ENCODE results near the gene POLR2B. TPM values are rescaled to one million over a fixed set of nuclear protein-coding genes. Genes with fewer than 3 reads are reported as not detected.

The POLR2B gene
- polyA plus RNA-seq, 4 donors = 35.6 to 74.5 (median 38.7) TPM

DNA sequence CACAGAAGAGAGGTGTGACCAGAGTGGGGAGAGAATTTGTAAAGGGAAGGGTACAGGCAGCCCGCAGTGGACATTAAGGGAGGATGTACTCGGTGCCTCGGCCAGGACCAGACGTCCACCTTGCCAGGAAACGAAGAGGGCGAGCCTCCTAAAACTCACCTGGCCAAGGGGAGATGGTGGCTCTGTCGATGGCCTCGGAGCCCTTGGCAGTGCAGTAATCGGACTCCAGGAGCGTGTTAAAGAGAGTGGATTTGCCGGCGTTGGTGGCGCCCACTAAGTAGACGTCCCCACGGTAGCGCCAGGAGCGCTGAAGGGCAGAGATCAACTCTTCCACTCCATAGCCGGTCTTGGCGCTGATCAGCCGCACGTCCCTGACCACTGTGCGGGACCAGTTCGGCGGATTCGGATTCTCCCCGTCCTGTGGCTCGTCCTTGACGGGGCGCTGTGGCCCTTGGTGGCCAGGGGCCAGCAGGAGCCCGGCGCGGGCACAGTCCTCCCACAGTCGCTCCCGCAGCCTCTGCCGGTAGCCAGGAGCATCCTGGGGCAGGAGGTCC, 2.3 kb upstream of the POLR2B start:
- Histone ChIP-seq H3K27me3 (ENCODE audit: control insufficient read depth in 3 of 3, insufficient read depth in 3 of 3, low read length in 3 of 3) (no peaks in the 10 kb centered on the region), H3K4me3 (ENCODE audit: low read depth in 1 of 3, low read length in 3 of 3) (peak overlapping the region; percentile 73 to 99 (median 96)), H3K36me3 (ENCODE audit: control insufficient read depth in 3 of 3, insufficient read depth in 2 of 3, low read depth in 1 of 3, low read length in 3 of 3) (peaks cover 14 to 28% (median 16%) of the 10 kb centered on the region in 3 donors), H3K27ac (ENCODE audit: low read depth in 1 of 3, low read length in 2 of 3) (peak overlapping the region; percentile 78 to 94 (median 80)), H3K4me1 (ENCODE audit: control insufficient read depth in 3 of 3, insufficient read depth in 2 of 3, low read depth in 1 of 3, low read length in 2 of 3) (peaks cover 6 to 19% (median 15%) of the 10 kb centered on the region in 3 donors), H3K9me3 (ENCODE audit: control insufficient read depth in 2 of 2, insufficient read depth in 1 of 2, low read depth in 1 of 2, low read length in 1 of 2) (peaks cover 0 to 5% of the 10 kb centered on the region in 2 donors)
- DNase-seq (peak in 1 of 2 donors; percentile 28), FAIRE-seq (no peak)
- 1 to 2% (median 1%) methylated on average over 32 to 35 of the region's 35 CpGs for WGBS, 3 donors

DNA sequence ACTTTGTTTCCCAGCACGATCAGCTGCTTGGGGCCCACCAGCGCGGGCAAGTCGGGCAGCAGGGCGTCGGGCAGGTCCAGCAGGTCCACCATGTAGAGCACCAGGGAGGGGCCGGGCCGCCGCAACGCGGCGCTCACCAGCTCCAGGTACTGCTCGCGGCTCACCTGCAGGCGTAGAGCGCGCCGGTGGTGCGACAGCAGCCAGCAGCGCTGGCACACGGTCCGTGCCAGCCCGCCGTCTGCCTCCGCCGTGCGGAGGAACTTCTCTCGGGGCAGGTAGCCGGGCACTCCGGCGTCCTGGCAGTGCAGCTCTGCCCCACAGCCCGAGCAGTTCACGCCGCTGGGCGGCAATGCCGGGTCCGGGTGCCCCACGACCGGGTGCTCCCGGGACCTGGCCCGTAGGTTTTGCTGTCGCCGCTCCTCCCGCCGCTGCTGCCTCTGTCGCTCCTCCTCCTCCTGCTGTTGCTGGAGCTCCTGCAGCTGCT, 1.8 kb upstream of the POLR2B start:
- WGBS, 3 donors = 0 to 1% (median 0%) methylated on average over 29 to 46 of the region's 46 CpGs
- Histone ChIP-seq H3K36me3 (ENCODE audit: control insufficient read depth in 3 of 3, insufficient read depth in 2 of 3, low read depth in 1 of 3, low read length in 3 of 3) (peaks cover 14 to 26% (median 16%) of the 10 kb centered on the region in 3 donors), H3K4me1 (ENCODE audit: control insufficient read depth in 3 of 3, insufficient read depth in 2 of 3, low read depth in 1 of 3, low read length in 2 of 3) (peaks cover 6 to 20% (median 15%) of the 10 kb centered on the region in 3 donors), H3K27me3 (ENCODE audit: control insufficient read depth in 3 of 3, insufficient read depth in 3 of 3, low read length in 3 of 3) (no peaks in the 10 kb centered on the region), H3K9me3 (ENCODE audit: control insufficient read depth in 2 of 2, insufficient read depth in 1 of 2, low read depth in 1 of 2, low read length in 1 of 2) (peaks cover 0 to 5% of the 10 kb centered on the region in 2 donors), H3K27ac (ENCODE audit: low read depth in 1 of 3, low read length in 2 of 3) (peak overlapping the region; percentile 78 to 94 (median 80)), H3K4me3 (ENCODE audit: low read depth in 1 of 3, low read length in 3 of 3) (peak overlapping the region; percentile 73 to 99 (median 96))
- FAIRE-seq (no peak), DNase-seq (peak; percentile 65 to 87)

DNA sequence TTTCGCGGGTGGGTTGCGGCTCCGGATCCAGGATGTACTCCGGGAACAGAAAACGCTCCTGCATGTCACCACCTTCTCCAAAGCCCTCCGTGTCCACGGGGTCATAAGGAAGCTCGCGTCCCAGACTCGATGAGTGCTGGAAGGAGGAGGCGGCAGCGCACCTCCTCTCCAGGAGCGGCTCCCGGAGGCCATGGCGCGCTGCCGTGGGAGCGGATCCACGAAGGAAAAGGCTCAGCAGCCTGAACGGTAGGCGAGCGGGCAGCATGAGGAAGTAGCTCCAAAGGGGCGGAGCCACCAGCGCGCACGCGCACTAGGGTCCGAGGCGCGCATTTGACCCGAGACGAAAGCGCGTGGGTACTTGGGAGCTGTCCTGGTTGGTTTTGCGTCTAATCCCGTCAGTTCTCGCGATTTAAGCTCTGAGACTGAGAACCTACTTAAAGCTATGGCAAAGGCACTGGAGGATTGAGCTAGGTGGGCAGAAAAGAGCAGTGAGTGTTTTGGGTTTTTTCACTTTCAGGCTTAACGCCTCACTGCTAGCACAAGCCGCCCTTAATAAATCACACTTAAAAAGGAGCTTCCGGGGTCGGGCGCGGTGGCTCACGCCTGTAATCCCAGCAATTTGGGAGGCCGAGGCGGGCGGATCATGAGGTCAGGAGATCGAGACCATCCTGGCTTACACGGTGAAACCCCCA, 1.2 kb upstream of the POLR2B start, which contains the start of gene NOA1:
Gene NOA1 (minus strand): TSS at position 286 of the 692 bp plus-strand sequence. CDS start 21 bp downstream, at position 265.
- Histone ChIP-seq H3K4me3 (ENCODE audit: low read depth in 1 of 3, low read length in 3 of 3) (peak within 1 kb of the TSS; percentile 73 to 99 (median 96)), H3K27ac (ENCODE audit: low read depth in 1 of 3, low read length in 2 of 3) (peak within 1 kb of the TSS; percentile 78 to 94 (median 80)), H3K36me3 (ENCODE audit: control insufficient read depth in 3 of 3, insufficient read depth in 2 of 3, low read depth in 1 of 3, low read length in 3 of 3) (peaks cover 11 to 23% (median 13%) of the 10 kb centered on the region in 3 donors), H3K27me3 (ENCODE audit: control insufficient read depth in 3 of 3, insufficient read depth in 3 of 3, low read length in 3 of 3) (no peaks in the 10 kb centered on the region), H3K9me3 (ENCODE audit: control insufficient read depth in 2 of 2, insufficient read depth in 1 of 2, low read depth in 1 of 2, low read length in 1 of 2) (peaks cover 0 to 5% of the 10 kb centered on the region in 2 donors), H3K4me1 (ENCODE audit: control insufficient read depth in 3 of 3, insufficient read depth in 2 of 3, low read depth in 1 of 3, low read length in 2 of 3) (peaks cover 6 to 22% (median 15%) of the 10 kb centered on the region in 3 donors)
- DNase-seq (peak; percentile 99 to 100), FAIRE-seq (no peak)
- WGBS, 3 donors = 0 to 1% (median 0%) methylated on average over 51 of the region's 51 CpGs

DNA sequence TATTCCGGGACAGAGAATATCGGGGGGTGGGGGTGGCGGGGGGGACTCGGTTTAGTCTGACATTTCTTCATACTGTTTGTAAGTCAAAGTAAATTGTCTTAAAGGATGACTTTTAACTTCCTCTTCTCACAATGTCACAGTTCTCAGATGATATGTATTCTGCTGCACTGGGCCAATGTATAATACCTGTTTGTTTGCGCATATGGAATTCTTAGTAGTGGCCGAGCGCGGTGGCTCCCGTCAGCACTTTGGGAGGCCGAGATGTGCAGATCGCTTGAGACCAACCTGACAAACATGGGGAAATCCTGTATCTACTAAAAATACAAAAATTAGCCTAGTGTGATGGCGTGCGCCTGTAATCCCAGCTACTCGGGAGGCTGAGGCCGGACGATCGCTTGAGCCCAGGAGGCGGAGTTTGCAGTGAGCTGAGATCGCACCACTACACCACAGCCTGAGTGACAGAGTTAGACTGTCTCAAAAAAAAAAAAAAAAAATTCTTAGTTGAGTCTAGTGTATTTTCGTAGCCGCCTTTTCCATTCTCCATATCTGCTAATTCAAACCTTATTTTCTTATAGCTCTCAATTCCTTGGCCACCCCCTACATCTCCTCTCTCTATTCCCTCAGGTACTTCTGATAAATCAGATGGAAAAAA, 851 bp downstream of the POLR2B start:
- peaks cover 0 to 20% (median 0%) of the 10 kb centered on the region in 3 donors for H3K36me3 ChIP-seq (ENCODE audit: control insufficient read depth in 3 of 3, insufficient read depth in 2 of 3, low read depth in 1 of 3, low read length in 3 of 3)
- H3K27me3 ChIP-seq (ENCODE audit: control insufficient read depth in 3 of 3, insufficient read depth in 3 of 3, low read length in 3 of 3) = no peaks in the 10 kb centered on the region
- DNase-seq (peak; percentile 35 to 42), FAIRE-seq (no peak)
- peaks cover 6 to 26% (median 15%) of the 10 kb centered on the region in 3 donors for H3K4me1 ChIP-seq (ENCODE audit: control insufficient read depth in 3 of 3, insufficient read depth in 2 of 3, low read depth in 1 of 3, low read length in 2 of 3)
- no peaks in the 10 kb centered on the region for H3K9me3 ChIP-seq (ENCODE audit: control insufficient read depth in 2 of 2, insufficient read depth in 1 of 2, low read depth in 1 of 2, low read length in 1 of 2)
- H3K4me3 ChIP-seq (ENCODE audit: low read depth in 1 of 3, low read length in 3 of 3) = peak overlapping the region; percentile 49 to 99 (median 73)
- 1 to 7% (median 5%) methylated on average over 21 of the region's 21 CpGs for WGBS, 3 donors
- peak overlapping the region in 2 of 3 donors; percentile 80 to 94 for H3K27ac ChIP-seq (ENCODE audit: low read depth in 1 of 3, low read length in 2 of 3)

DNA sequence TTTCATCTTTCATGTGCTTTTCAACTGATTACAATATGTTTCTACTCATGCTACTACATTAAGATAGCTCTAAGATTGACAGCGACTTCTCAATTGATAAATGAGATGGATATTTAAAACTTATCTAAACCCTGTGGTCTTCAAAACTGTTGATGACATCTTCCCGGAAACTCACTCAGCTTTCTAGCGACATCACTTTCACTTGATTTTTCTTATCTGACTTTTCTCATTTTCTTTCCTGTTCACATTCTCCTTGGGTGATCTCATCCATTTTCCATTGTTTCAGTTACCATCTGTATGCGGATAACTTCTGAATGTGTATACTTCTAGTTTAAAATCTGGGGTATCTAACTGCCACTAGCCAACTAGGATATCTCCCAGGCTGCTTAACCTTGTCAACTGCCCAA, 3.1 kb downstream of the POLR2B start:
- no peaks in the 10 kb centered on the region for H3K9me3 ChIP-seq (ENCODE audit: control insufficient read depth in 2 of 2, insufficient read depth in 1 of 2, low read depth in 1 of 2, low read length in 1 of 2)
- DNase-seq (no peak), FAIRE-seq (no peak)
- WGBS, 3 donors = 48 to 55% (median 54%) methylated on average over 4 of the region's 4 CpGs
- H3K4me1 ChIP-seq (ENCODE audit: control insufficient read depth in 3 of 3, insufficient read depth in 2 of 3, low read depth in 1 of 3, low read length in 2 of 3) = peaks cover 6 to 18% (median 11%) of the 10 kb centered on the region in 3 donors
- no peak overlapping the region for H3K4me3 ChIP-seq (ENCODE audit: low read depth in 1 of 3, low read length in 3 of 3)
- no peaks in the 10 kb centered on the region for H3K27me3 ChIP-seq (ENCODE audit: control insufficient read depth in 3 of 3, insufficient read depth in 3 of 3, low read length in 3 of 3)
- H3K36me3 ChIP-seq (ENCODE audit: control insufficient read depth in 3 of 3, insufficient read depth in 2 of 3, low read depth in 1 of 3, low read length in 3 of 3) = peaks cover 0 to 19% (median 0%) of the 10 kb centered on the region in 3 donors
- no peak overlapping the region for H3K27ac ChIP-seq (ENCODE audit: low read depth in 1 of 3, low read length in 2 of 3)

DNA sequence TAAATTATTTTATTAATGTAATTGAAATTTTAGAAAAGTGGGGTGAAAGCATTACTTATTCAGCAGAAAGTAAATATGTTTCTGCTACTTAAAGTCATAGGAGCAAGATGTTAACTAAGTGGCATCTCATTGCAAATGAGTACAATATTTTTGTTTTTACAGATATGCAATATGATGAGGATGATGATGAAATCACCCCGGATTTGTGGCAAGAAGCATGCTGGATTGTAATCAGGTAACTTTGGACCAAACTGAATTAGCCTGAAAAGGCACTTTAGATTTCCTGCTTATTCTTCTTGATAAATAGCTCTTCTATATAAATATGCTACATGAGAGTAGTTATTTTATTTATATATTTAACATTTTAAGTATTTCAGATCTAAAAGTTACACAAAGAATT, 7.5 kb downstream of the POLR2B start:
- Histone ChIP-seq H3K27ac (ENCODE audit: low read depth in 1 of 3, low read length in 2 of 3) (no peak overlapping the region), H3K27me3 (ENCODE audit: control insufficient read depth in 3 of 3, insufficient read depth in 3 of 3, low read length in 3 of 3) (no peaks in the 10 kb centered on the region), H3K9me3 (ENCODE audit: control insufficient read depth in 2 of 2, insufficient read depth in 1 of 2, low read depth in 1 of 2, low read length in 1 of 2) (no peaks in the 10 kb centered on the region), H3K4me1 (ENCODE audit: control insufficient read depth in 3 of 3, insufficient read depth in 2 of 3, low read depth in 1 of 3, low read length in 2 of 3) (peaks cover 0 to 9% (median 2%) of the 10 kb centered on the region in 3 donors), H3K4me3 (ENCODE audit: low read depth in 1 of 3, low read length in 3 of 3) (no peak overlapping the region), H3K36me3 (ENCODE audit: control insufficient read depth in 3 of 3, insufficient read depth in 2 of 3, low read depth in 1 of 3, low read length in 3 of 3) (peaks cover 10 to 30% (median 13%) of the 10 kb centered on the region in 3 donors)
- WGBS, 3 donors = 68 to 92% (median 78%) methylated on average over 1 of the region's 1 CpG
- DNase-seq (no peak), FAIRE-seq (no peak)

DNA sequence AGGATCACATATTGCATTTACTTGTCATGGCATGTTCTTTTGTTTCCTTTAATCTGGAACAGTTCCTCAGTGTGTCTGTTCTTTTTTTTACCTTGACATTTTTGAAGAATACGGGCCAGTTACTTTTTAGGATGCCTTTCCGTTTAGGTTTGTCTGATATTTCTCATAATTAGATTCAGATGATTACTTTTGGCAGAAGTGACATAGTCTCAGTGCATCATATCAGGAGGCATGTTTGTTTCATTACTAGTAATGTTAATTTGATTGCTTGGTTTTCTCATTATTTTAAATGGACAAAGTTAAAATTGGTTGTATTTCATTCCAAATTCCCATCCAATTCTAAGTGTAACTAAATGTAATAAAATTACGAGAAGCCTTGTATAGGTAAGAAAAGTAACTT, 8.3 kb downstream of the POLR2B start:
- peaks cover 10 to 33% (median 13%) of the 10 kb centered on the region in 3 donors for H3K36me3 ChIP-seq (ENCODE audit: control insufficient read depth in 3 of 3, insufficient read depth in 2 of 3, low read depth in 1 of 3, low read length in 3 of 3)

More for the DNA sequence above, 8.3 kb downstream of the POLR2B start:
- peaks cover 0 to 6% (median 0%) of the 10 kb centered on the region in 3 donors for H3K4me1 ChIP-seq (ENCODE audit: control insufficient read depth in 3 of 3, insufficient read depth in 2 of 3, low read depth in 1 of 3, low read length in 2 of 3)
- no peaks in the 10 kb centered on the region for H3K9me3 ChIP-seq (ENCODE audit: control insufficient read depth in 2 of 2, insufficient read depth in 1 of 2, low read depth in 1 of 2, low read length in 1 of 2)
- no peak for DNase-seq
- FAIRE-seq = no peak
- H3K27ac ChIP-seq (ENCODE audit: low read depth in 1 of 3, low read length in 2 of 3) = no peak overlapping the region
- no peaks in the 10 kb centered on the region for H3K27me3 ChIP-seq (ENCODE audit: control insufficient read depth in 3 of 3, insufficient read depth in 3 of 3, low read length in 3 of 3)
- no peak overlapping the region for H3K4me3 ChIP-seq (ENCODE audit: low read depth in 1 of 3, low read length in 3 of 3)
- WGBS, 3 donors = 95 to 97% (median 96%) methylated on average over 3 of the region's 3 CpGs
